ENCODE data around the gene RNF207.
A peak's percentile ranks its signal among the peaks of the same experiment; 100 is the strongest.
"Not testable (repeated sequence)": the region's sequence is repeated elsewhere in the genome, so short reads cannot be mapped to it uniquely, and the experiment has no call there.

Gene RNF207

GRCh38 chr1:6199298-6200187 is 6.4 kb upstream of the RNF207 start, which contains the start of gene RPL22:
Gene RPL22, minus strand, starts transcription at chr1:6199595. Its CDS starts 22 bp downstream, at chr1:6199573.
- H3K4me3 ChIP-seq (ENCODE audit: low read depth, low read length), result peak within 1 kb of the TSS; percentile 99

- H3K4me3 ChIP-seq (ENCODE audit: low read depth, low read length), result peak overlapping the region; percentile 99
Observed at GRCh38 chr1:6200188-6200809, 5.6 kb upstream of the RNF207 start.

GRCh38 chr1:6202256-6202655 is 3.7 kb upstream of the RNF207 start:
- H3K4me3 ChIP-seq (ENCODE audit: low read depth, low read length), result no peak overlapping the region

- H3K4me3 ChIP-seq (ENCODE audit: low read depth, low read length), result no peak overlapping the region
Observed at GRCh38 chr1:6206520-6206855, 569 bp downstream of the RNF207 start.

GRCh38 chr1:6207075-6207885 is 1.4 kb downstream of the RNF207 start:
- H3K4me3 ChIP-seq (ENCODE audit: low read depth, low read length), result no peak overlapping the region

- H3K4me3 ChIP-seq (ENCODE audit: low read depth, low read length), result no peak overlapping the region
Observed at GRCh38 chr1:6207921-6208320, 2.0 kb downstream of the RNF207 start.

- peak overlapping the region; percentile 13 for H3K4me3 ChIP-seq (ENCODE audit: low read depth, low read length)
Observed at GRCh38 chr1:6208723-6209660, 3.1 kb downstream of the RNF207 start.

- no peak overlapping the region for H3K4me3 ChIP-seq (ENCODE audit: low read depth, low read length)
Observed at GRCh38 chr1:6209661-6210580, 4.0 kb downstream of the RNF207 start.

GRCh38 chr1:6210591-6211355 is 4.9 kb downstream of the RNF207 start:
- H3K4me3 ChIP-seq (ENCODE audit: low read depth, low read length), result no peak overlapping the region

GRCh38 chr1:6211731-6212130 is 5.8 kb downstream of the RNF207 start:
- H3K4me3 ChIP-seq (ENCODE audit: low read depth, low read length), result no peak overlapping the region

- no peak overlapping the region for H3K4me3 ChIP-seq (ENCODE audit: low read depth, low read length)
Observed at GRCh38 chr1:6212193-6212959, 6.5 kb downstream of the RNF207 start.

- no peak overlapping the region for H3K4me3 ChIP-seq (ENCODE audit: low read depth, low read length)
Observed at GRCh38 chr1:6218375-6219164, 12.7 kb downstream of the RNF207 start.

- not testable (repeated sequence) for H3K4me3 ChIP-seq (ENCODE audit: low read depth, low read length)
Observed at GRCh38 chr1:6219641-6220040, 13.7 kb downstream of the RNF207 start.

- no peak overlapping the region for H3K4me3 ChIP-seq (ENCODE audit: low read depth, low read length)
Observed at GRCh38 chr1:6220236-6220635, 14.3 kb downstream of the RNF207 start.

GRCh38 chr1:6221210-6221784 is 15.4 kb downstream of the RNF207 start:
- no peak overlapping the region for H3K4me3 ChIP-seq (ENCODE audit: low read depth, low read length)

- no peak overlapping the region for H3K4me3 ChIP-seq (ENCODE audit: low read depth, low read length)
Observed at GRCh38 chr1:6222636-6223035, 16.7 kb downstream of the RNF207 start.

GRCh38 chr1:6223617-6224016 is 17.7 kb downstream of the RNF207 start:
- H3K4me3 ChIP-seq (ENCODE audit: low read depth, low read length), result no peak overlapping the region
